Thyroid gland (tissue), 4 donors: ENCODE results near the gene TSPAN31. TPM values are rescaled to one million over a fixed set of nuclear protein-coding genes. Genes with fewer than 3 reads are reported as not detected.

Experiments used
- DNase-seq, 2 donors: peaks; one replicate each; pipeline ENCODE4 v3.0.0-alpha.2; 2019
- H3K27ac ChIP-seq, 3 donors: fragments of 200-600 bp; sonication (generic); 1 replicate in 2 of 3; 2 replicates in 1 of 3; pipeline ENCODE4 v1.5.1; 2016 to 2019; ENCODE audit warnings: mild to moderate bottlenecking in 1 of 3, moderate library complexity in 1 of 3
- H3K27me3 ChIP-seq: fragments of 200-600 bp; sonication (generic); one replicate; pipeline ENCODE4 v1.5.1; 2019
- H3K36me3 ChIP-seq, 2 donors: fragments of 200-600 bp; sonication (generic); one replicate each; pipeline ENCODE4 v1.5.1; 2016 to 2019
- H3K4me1 ChIP-seq, 2 donors: fragments of 200-600 bp; sonication (generic); one replicate each; pipeline ENCODE4 v1.5.1; 2017 to 2019
- H3K4me3 ChIP-seq, 3 donors: fragments of 200-600 bp; sonication (generic); replicated peaks in 1 of 3; 1 replicate in 2 of 3; 2 replicates in 1 of 3; pipeline ENCODE4 v1.5.1; 2016; ENCODE audit warnings: mild to moderate bottlenecking in 1 of 3
- H3K9me3 ChIP-seq: fragments of 200-600 bp; sonication (generic); one replicate; pipeline ENCODE4 v1.5.1; 2017
- CTCF ChIP-seq, 6 experiments: fragments of 200-600 bp in 3 of 6; fragments of 450-650 bp in 3 of 6; sonication (generic) in 3 of 6; IDR thresholded peaks; one replicate each; pipeline ENCODE4 v1.5.1; 2016 to 2019; ENCODE audit warnings: antibody characterized with exemption in 6 of 6, mild to moderate bottlenecking in 2 of 6, inconsistent platforms in 1 of 6, moderate library complexity in 1 of 6
- POLR2A ChIP-seq, 2 donors: fragments of 450-650 bp; IDR thresholded peaks; one replicate each; pipeline ENCODE4 v1.6.1; 2017; ENCODE audit warnings: antibody characterized with exemption in 2 of 2, mild to moderate bottlenecking in 2 of 2, moderate library complexity in 1 of 2
- WGBS, 2 donors: methylation state at CpG; one replicate each; pipeline ENCODE4 v1.1.5; 2017; 5-methylcytosine and 5-hydroxymethylcytosine counted together
- intact Hi-C: fragments of 100-400 bp; cut with DNase I; formaldehyde crosslinking; loops from one replicate; pipeline ENCODE4 v1.15.1; 2023
- total RNA-seq, 4 donors: library from RNA; depleted of rRNA; stranded (reverse); fragments of >200 nt; gene quantifications; one replicate each; pipeline ENCODE4 v1.2.3, GENCODE V29; 2016

Gene TSPAN31
- total RNA-seq, 4 donors from 2014 or later = 110 to 166 (median 137) TPM

DNA sequence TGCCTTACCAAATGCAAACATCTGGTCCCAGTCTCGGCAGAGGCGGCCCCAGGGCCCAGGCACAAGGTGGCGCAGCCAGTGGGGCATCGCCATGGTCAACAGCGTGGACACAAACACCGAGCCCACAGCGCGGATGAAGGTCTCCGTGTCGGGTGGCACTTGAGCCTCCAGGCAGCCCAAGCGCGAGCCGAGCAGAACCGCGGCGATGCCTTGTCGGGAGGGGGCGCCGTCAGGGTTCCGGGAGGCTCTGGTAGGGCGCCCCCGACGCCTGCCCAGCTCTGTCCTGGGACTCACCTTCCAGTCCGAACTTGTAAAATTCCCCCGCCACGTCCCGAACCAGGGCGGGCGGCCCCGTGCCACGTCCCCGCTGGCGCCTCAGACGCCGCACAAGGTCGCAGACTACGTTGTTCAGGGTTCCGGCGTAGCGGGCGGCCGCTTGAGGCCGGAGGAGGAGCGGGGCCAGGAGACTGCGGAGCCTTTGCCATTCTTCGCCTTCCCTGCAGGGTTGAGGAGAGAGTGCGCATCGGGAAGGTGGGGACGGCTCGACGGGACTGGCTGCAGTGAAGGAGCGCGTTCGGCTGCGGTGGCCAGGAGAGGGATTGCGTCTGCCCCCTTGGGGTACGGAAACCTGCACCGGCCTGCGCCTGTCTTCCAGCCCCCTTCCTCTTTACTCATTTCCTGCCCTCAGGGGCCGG, 20.3 kb downstream of the TSPAN31 start:
- TF ChIP-seq POLR2A (IDR thresholded peaks at IDR 0.05) (no peak), CTCF (IDR thresholded peaks at IDR 0.05) (peak in 2 of 6 experiments; percentile 24 to 26)

GRCh38 chr12:57765698-57766463, 21.0 kb downstream of the TSPAN31 start:
- H3K4me3 ChIP-seq = peak overlapping the region; percentile 10 to 37 (median 18)
- peaks cover 29 to 45% of the 10 kb centered on the region in 2 donors for H3K4me1 ChIP-seq
- H3K27ac ChIP-seq = peak overlapping the region in 2 of 3 donors; percentile 27 to 49
- DNase-seq = peak; percentile 52 to 53
- no peaks in the 10 kb centered on the region for H3K27me3 ChIP-seq
- intact Hi-C loops = no loop called here
- H3K36me3 ChIP-seq = no peaks in the 10 kb centered on the region
- TF ChIP-seq CTCF (IDR thresholded peaks at IDR 0.05) (no peak), POLR2A (IDR thresholded peaks at IDR 0.05) (no peak)
- H3K9me3 ChIP-seq = no peaks in the 10 kb centered on the region
- WGBS, 2 donors = 2 to 7% methylated on average over 14 to 22 of the region's 40 CpGs

More for the DNA sequence above, 20.3 kb downstream of the TSPAN31 start:
- Histone ChIP-seq H3K36me3 (no peaks in the 10 kb centered on the region), H3K27me3 (no peaks in the 10 kb centered on the region), H3K4me1 (peaks cover 28 to 42% of the 10 kb centered on the region in 2 donors), H3K27ac (peak overlapping the region in 1 of 3 donors; percentile 27), H3K9me3 (no peaks in the 10 kb centered on the region), H3K4me3 (peak overlapping the region in 2 of 3 donors; percentile 23 to 37)
- DNase-seq = peak; percentile 53 to 60
- 2 to 4% methylated on average over 26 to 39 of the region's 60 CpGs for WGBS, 2 donors
- intact Hi-C loops = no loop called here

DNA sequence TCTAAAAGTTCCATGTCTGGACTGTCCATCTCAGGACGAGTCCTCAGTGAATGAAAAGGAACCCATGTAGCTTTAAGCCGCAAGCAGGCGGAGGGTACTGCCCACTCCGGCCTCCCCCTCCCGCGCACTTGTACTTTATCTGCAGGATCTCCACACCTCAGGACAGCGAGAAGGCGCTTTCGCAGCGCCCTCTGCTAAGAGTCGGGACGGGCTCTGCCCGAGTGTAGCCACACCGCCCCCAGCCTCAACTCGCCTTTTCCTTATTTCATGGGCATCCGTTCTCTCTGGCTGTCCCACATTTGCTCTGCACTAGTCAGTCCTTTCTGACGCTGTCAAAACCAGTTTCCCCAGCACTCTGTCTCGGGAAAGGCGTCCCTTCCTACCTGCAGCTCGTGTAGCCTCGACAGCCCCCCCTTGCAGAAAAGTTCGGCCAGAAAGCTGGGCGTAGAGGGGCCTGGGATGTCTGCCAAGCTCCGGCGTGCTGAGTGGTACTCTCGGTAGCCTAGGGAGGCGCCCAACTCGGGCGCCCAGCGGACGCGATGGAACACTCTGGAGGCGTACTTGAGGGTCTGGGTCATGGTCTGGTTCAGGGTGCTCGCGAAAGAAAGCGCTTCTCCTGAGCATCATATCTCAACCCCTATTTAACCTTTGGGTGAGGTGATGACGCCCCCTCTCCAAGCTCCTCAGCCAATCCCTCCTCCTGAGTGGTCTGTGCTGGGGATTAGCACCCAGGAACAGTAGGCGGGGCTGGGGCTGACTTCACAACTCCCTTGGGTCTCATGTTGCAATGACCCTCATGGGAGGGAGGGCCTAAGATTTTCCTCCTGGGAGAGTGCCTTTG, 21.8 kb downstream of the TSPAN31 start, which contains the start of gene CYP27B1:
TSS of gene CYP27B1 (minus strand) at position 615 of the 841 bp plus-strand sequence. CDS start at position 578, 37 bp downstream.
- Histone ChIP-seq H3K27me3 (no peaks in the 10 kb centered on the region), H3K9me3 (no peaks in the 10 kb centered on the region), H3K36me3 (no peaks in the 10 kb centered on the region), H3K4me3 (peak within 1 kb of the TSS; percentile 10 to 37 (median 18)), H3K4me1 (peaks cover 36 to 52% of the 10 kb centered on the region in 2 donors), H3K27ac (peak within 1 kb of the TSS in 2 of 3 donors; percentile 27 to 49)
- DNase-seq = peak; percentile 91 to 97
- WGBS, 2 donors = 4 to 5% methylated on average over 34 of the region's 38 CpGs
- TF ChIP-seq POLR2A (IDR thresholded peaks at IDR 0.05) = peak in 1 of 2 donors; percentile 3
- no peak for TF ChIP-seq CTCF (IDR thresholded peaks at IDR 0.05)
- intact Hi-C loops = no loop called here

- no peaks in the 10 kb centered on the region for H3K27me3 ChIP-seq
- H3K4me1 ChIP-seq = peaks cover 36 to 52% of the 10 kb centered on the region in 2 donors
- no peaks in the 10 kb centered on the region for H3K9me3 ChIP-seq
- TF ChIP-seq CTCF (IDR thresholded peaks at IDR 0.05) (no peak), POLR2A (IDR thresholded peaks at IDR 0.05) (no peak)
- DNase-seq = no peak
- intact Hi-C loops = no loop called here
- H3K4me3 ChIP-seq = no peak overlapping the region
- H3K27ac ChIP-seq = peak overlapping the region in 2 of 3 donors; percentile 24 to 27
- no peaks in the 10 kb centered on the region for H3K36me3 ChIP-seq
Measured at GRCh38 chr12:57767305-57767698, 22.5 kb downstream of the TSPAN31 start.
